Superior temporal gyrus (tissue), 1 donor: ENCODE results near the gene DBNDD1.
"Not testable (repeated sequence)": the region's sequence is repeated elsewhere in the genome, so short reads cannot be mapped to it uniquely, and the experiment has no call there.

ENCODE experiments used
- DNase-seq: peaks from one replicate; pipeline ENCODE4 v3.0.0-alpha.2; 2016; ENCODE audit errors: extremely low spot score

DBNDD1 gene

GRCh38 chr16:90018652-90019542, at the start of gene DBNDD1:
DBNDD1 (minus strand) TSS chr16:90019456; CDS start chr16:90019341, 115 bp downstream.
- no peak for DNase-seq

GRCh38 chr16:90061437-90061836, 42.2 kb upstream of the DBNDD1 start:
- DNase-seq: no peak

- DNase-seq: no peak
Observed at GRCh38 chr16:90057738-90058173, 38.5 kb upstream of the DBNDD1 start.

- not testable (repeated sequence) for DNase-seq
Observed at GRCh38 chr16:90056521-90056920, 37.3 kb upstream of the DBNDD1 start.

GRCh38 chr16:90055371-90055770, 36.1 kb upstream of the DBNDD1 start:
- no peak for DNase-seq

GRCh38 chr16:90054554-90054953, 35.3 kb upstream of the DBNDD1 start:
- DNase-seq: no peak

- DNase-seq: no peak
Observed at GRCh38 chr16:90053902-90054500, 34.7 kb upstream of the DBNDD1 start.

- no peak for DNase-seq
Observed at GRCh38 chr16:90050969-90051368, 31.7 kb upstream of the DBNDD1 start.

- DNase-seq: no peak
Observed at GRCh38 chr16:90048737-90049330, 29.6 kb upstream of the DBNDD1 start.

- no peak for DNase-seq
Observed at GRCh38 chr16:90048347-90048722, 29.1 kb upstream of the DBNDD1 start.

- no peak for DNase-seq
Observed at GRCh38 chr16:90047714-90048346, 28.6 kb upstream of the DBNDD1 start.

GRCh38 chr16:90046971-90047713, 27.9 kb upstream of the DBNDD1 start:
- DNase-seq: no peak

- DNase-seq: no peak
Observed at GRCh38 chr16:90046122-90046970, 27.1 kb upstream of the DBNDD1 start.

GRCh38 chr16:90044111-90044551, 24.9 kb upstream of the DBNDD1 start:
- no peak for DNase-seq

GRCh38 chr16:90043526-90043925, 24.3 kb upstream of the DBNDD1 start:
- DNase-seq: no peak

GRCh38 chr16:90042946-90043514, 23.8 kb upstream of the DBNDD1 start:
- no peak for DNase-seq

- no peak for DNase-seq
Observed at GRCh38 chr16:90041896-90042473, 22.7 kb upstream of the DBNDD1 start.

GRCh38 chr16:90040152-90041023, 21.1 kb upstream of the DBNDD1 start:
- DNase-seq: no peak

GRCh38 chr16:90037276-90037675, 18.0 kb upstream of the DBNDD1 start:
- DNase-seq: no peak
